ENCODE results near the gene SLC7A7. TPM values are rescaled to one million over a fixed set of nuclear protein-coding genes. Genes with fewer than 3 reads are reported as not detected.

The SLC7A7 gene
- total and polyA plus RNA-seq, 2 of the 13 experiments (the other 11 are each of a cell fraction or from before 2014, with no cell fraction given): 0.13 to 0.63 TPM

DNA sequence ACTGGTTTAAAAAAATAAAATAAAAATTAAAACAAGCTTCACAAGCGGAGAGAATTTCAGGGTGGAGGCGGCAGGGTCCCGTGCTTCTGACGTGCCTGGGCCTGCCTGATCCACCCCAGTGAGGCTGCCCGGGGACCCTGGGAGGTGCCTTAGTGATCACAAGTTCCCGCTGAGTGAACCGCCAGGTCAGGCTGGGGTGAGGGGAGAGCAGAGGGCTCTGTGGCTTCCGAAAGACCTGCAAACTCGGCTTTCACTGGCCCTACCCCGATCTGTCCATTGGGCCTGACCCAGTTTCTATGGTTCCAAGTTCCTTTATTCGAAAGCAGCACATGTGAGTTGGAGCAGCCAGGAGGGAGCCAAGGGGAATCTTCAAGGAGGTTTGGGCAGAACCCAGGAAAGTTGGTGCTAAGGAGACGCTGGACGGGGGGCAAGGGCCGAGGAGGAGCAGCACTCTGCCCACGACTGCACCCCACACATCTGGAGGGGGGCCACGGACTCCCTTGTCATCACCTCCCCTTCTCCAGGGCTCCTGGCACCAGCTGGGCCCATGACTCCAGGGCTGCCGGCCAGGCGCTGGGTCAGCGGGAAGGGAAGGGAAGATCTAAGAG, 34.1 kb upstream of the SLC7A7 start (continued):
- TF ChIP-seq, protein P1, sequence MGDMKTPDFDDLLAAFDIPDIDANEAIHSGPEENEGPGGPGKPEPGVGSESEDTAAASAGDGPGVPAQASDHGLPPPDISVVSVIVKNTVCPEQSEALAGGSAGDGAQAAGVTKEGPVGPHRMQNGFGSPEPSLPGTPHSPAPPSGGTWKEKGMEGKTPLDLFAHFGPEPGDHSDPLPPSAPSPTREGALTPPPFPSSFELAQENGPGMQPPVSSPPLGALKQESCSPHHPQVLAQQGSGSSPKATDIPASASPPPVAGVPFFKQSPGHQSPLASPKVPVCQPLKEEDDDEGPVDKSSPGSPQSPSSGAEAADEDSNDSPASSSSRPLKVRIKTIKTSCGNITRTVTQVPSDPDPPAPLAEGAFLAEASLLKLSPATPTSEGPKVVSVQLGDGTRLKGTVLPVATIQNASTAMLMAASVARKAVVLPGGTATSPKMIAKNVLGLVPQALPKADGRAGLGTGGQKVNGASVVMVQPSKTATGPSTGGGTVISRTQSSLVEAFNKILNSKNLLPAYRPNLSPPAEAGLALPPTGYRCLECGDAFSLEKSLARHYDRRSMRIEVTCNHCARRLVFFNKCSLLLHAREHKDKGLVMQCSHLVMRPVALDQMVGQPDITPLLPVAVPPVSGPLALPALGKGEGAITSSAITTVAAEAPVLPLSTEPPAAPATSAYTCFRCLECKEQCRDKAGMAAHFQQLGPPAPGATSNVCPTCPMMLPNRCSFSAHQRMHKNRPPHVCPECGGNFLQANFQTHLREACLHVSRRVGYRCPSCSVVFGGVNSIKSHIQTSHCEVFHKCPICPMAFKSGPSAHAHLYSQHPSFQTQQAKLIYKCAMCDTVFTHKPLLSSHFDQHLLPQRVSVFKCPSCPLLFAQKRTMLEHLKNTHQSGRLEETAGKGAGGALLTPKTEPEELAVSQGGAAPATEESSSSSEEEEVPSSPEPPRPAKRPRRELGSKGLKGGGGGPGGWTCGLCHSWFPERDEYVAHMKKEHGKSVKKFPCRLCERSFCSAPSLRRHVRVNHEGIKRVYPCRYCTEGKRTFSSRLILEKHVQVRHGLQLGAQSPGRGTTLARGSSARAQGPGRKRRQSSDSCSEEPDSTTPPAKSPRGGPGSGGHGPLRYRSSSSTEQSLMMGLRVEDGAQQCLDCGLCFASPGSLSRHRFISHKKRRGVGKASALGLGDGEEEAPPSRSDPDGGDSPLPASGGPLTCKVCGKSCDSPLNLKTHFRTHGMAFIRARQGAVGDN (CRISPR knock-in tag; IDR thresholded peaks at IDR 0.05): peak; percentile 16; the same call in 1 of the 2 replicates
- TF ChIP-seq BRCA1 (CRISPR knock-in tag; IDR thresholded peaks at IDR 0.05) (no peak), NR2F6 (IDR thresholded peaks at IDR 0.05) (no peak), NR2F6 (CRISPR knock-in tag; IDR thresholded peaks at IDR 0.05) (no peak), ZNF563 (CRISPR knock-in tag; IDR thresholded peaks at IDR 0.05) (0 out of 2 replicates have a peak, but pooled peaks have one; percentile 51), JDP2 (CRISPR knock-in tag; IDR thresholded peaks at IDR 0.05; ENCODE audit: borderline replicate concordance) (no peak), HOXA7 (CRISPR knock-in tag; IDR thresholded peaks at IDR 0.05) (no peak), TCF12 (IDR thresholded peaks at IDR 0.05) (no peak), TCF12 (CRISPR knock-in tag; IDR thresholded peaks at IDR 0.05) (no peak), KMT2B (CRISPR knock-in tag; IDR thresholded peaks at IDR 0.05) (no peak), ZIK1 (CRISPR knock-in tag; IDR thresholded peaks at IDR 0.05; ENCODE audit: borderline replicate concordance, low read depth) (no peak), CCAR2 (optimal IDR thresholded peaks at IDR 0.05; ENCODE audit: low read depth, low read length) (no peak), HNF4A (CRISPR knock-in tag; IDR thresholded peaks at IDR 0.05) (no peak), ZFP82 (CRISPR knock-in tag; IDR thresholded peaks at IDR 0.05; ENCODE audit: borderline replicate concordance) (no peak), NFKB2 (CRISPR knock-in tag; IDR thresholded peaks at IDR 0.05; ENCODE audit: borderline replicate concordance) (no peak)
- TF ChIP-seq, protein P2, sequence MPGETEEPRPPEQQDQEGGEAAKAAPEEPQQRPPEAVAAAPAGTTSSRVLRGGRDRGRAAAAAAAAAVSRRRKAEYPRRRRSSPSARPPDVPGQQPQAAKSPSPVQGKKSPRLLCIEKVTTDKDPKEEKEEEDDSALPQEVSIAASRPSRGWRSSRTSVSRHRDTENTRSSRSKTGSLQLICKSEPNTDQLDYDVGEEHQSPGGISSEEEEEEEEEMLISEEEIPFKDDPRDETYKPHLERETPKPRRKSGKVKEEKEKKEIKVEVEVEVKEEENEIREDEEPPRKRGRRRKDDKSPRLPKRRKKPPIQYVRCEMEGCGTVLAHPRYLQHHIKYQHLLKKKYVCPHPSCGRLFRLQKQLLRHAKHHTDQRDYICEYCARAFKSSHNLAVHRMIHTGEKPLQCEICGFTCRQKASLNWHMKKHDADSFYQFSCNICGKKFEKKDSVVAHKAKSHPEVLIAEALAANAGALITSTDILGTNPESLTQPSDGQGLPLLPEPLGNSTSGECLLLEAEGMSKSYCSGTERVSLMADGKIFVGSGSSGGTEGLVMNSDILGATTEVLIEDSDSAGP (CRISPR knock-in tag; IDR thresholded peaks at IDR 0.05; ENCODE audit: borderline replicate concordance): 0 out of 2 replicates have a peak, but pooled peaks have one; percentile 9
- TF ChIP-seq, protein P3, sequence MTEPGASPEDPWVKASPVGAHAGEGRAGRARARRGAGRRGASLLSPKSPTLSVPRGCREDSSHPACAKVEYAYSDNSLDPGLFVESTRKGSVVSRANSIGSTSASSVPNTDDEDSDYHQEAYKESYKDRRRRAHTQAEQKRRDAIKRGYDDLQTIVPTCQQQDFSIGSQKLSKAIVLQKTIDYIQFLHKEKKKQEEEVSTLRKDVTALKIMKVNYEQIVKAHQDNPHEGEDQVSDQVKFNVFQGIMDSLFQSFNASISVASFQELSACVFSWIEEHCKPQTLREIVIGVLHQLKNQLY (CRISPR knock-in tag; IDR thresholded peaks at IDR 0.05): no peak
- TF ChIP-seq, protein P4, sequence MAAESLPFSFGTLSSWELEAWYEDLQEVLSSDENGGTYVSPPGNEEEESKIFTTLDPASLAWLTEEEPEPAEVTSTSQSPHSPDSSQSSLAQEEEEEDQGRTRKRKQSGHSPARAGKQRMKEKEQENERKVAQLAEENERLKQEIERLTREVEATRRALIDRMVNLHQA (CRISPR knock-in tag; IDR thresholded peaks at IDR 0.05): no peak
- TF ChIP-seq, protein P5, sequence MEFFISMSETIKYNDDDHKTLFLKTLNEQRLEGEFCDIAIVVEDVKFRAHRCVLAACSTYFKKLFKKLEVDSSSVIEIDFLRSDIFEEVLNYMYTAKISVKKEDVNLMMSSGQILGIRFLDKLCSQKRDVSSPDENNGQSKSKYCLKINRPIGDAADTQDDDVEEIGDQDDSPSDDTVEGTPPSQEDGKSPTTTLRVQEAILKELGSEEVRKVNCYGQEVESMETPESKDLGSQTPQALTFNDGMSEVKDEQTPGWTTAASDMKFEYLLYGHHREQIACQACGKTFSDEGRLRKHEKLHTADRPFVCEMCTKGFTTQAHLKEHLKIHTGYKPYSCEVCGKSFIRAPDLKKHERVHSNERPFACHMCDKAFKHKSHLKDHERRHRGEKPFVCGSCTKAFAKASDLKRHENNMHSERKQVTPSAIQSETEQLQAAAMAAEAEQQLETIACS (CRISPR knock-in tag; IDR thresholded peaks at IDR 0.05): no peak
- TF ChIP-seq, protein P6, sequence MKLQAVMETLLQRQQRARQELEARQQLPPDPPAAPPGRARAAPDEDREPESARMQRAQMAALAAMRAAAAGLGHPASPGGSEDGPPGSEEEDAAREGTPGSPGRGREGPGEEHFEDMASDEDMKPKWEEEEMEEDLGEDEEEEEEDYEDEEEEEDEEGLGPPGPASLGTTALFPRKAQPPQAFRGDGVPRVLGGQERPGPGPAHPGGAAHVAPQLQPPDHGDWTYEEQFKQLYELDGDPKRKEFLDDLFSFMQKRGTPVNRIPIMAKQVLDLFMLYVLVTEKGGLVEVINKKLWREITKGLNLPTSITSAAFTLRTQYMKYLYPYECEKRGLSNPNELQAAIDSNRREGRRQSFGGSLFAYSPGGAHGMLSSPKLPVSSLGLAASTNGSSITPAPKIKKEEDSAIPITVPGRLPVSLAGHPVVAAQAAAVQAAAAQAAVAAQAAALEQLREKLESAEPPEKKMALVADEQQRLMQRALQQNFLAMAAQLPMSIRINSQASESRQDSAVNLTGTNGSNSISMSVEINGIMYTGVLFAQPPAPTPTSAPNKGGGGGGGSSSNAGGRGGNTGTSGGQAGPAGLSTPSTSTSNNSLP (IDR thresholded peaks at IDR 0.05; ENCODE audit: low read depth, low read length): no peak

Data from HepG2 (cell line).